Heart right ventricle (tissue), 16 donors: ENCODE measurements around the gene LENG9. TPM values are rescaled to one million over a fixed set of nuclear protein-coding genes. Genes with fewer than 3 reads are reported as not detected.

Source experiments
- ATAC-seq, 8 donors: fragments of 200-7000 bp; cut with Tn5 transposase; one replicate each; pipeline ENCODE4 v1.9.1; 2020; ENCODE audit warnings: mild to moderate bottlenecking in 8 of 8, moderate library complexity in 8 of 8, moderate number of reproducible peaks in 1 of 8
- DNase-seq, 2 donors: peaks; one replicate each; pipeline ENCODE4 v3.0.0-alpha.2; 2020
- H3K27ac ChIP-seq, 10 donors: fragments of 200-600 bp; sonication (generic) in 2 of 10; one replicate each; pipeline versions ENCODE4 v1.5.0 to v1.8.0; 2020 to 2022; ENCODE audit warnings: mild to moderate bottlenecking in 3 of 10
- H3K27me3 ChIP-seq, 7 donors: fragments of 200-600 bp; one replicate each; pipeline ENCODE4 v1.8.0; 2021 to 2022; ENCODE audit warnings: mild to moderate bottlenecking in 2 of 7
- H3K36me3 ChIP-seq, 9 donors: fragments of 200-600 bp; sonication (generic) in 1 of 9; one replicate each; pipeline versions ENCODE4 v1.5.0 to v1.8.0; 2020 to 2022; ENCODE audit warnings: mild to moderate bottlenecking in 2 of 9
- H3K4me1 ChIP-seq, 9 donors: fragments of 200-600 bp; sonication (generic) in 1 of 9; one replicate each; pipeline versions ENCODE4 v1.5.0 to v1.8.0; 2020 to 2022; ENCODE audit warnings: mild to moderate bottlenecking in 4 of 9
- H3K4me3 ChIP-seq, 10 donors: fragments of 200-600 bp; sonication (generic) in 2 of 10; one replicate each; pipeline versions ENCODE4 v1.5.0 to v1.8.0; 2020 to 2022; ENCODE audit warnings: mild to moderate bottlenecking in 7 of 10, moderate library complexity in 2 of 10
- H3K9me3 ChIP-seq, 11 donors: fragments of 200-600 bp in 10 of 11; sonication (generic) in 2 of 11; one replicate each; pipeline versions ENCODE4 v1.5.0 to v1.8.0; 2013 to 2022; ENCODE audit warnings: mild to moderate bottlenecking in 2 of 11, control low read depth in 1 of 11, moderate library complexity in 1 of 11
- CTCF ChIP-seq, 9 donors: fragments of 200-600 bp; sonication (generic) in 2 of 9; IDR thresholded peaks; one replicate each; pipeline versions ENCODE4 v1.5.0 to v1.8.0; 2021 to 2022; ENCODE audit warnings: antibody characterized with exemption in 9 of 9, mild to moderate bottlenecking in 5 of 9, moderate library complexity in 1 of 9
- WGBS, 2 donors: extraction: QIAGEN DNeasy Blood & Tissue Kit; methylation state at CpG; one replicate each; pipeline ENCODE4 v1.1.7; 2013; ENCODE audit warnings: inconsistent platforms in 1 of 2; 5-methylcytosine and 5-hydroxymethylcytosine counted together
- intact Hi-C, 10 donors: fragments of 100-400 bp; cut with DNase I; formaldehyde crosslinking; loops; one replicate each; pipeline versions ENCODE4 v1.11.1 to v1.14.2; 2022
- polyA plus RNA-seq, 2 donors: library from polyadenylated mRNA; stranded (reverse); fragments of 200-250 nt; gene quantifications; one replicate each; pipeline ENCODE4 v1.2.3, GENCODE V29; 2013
- total RNA-seq, 10 donors: library from RNA; stranded (reverse); fragmentation: NEBNext Ultra II Directional in 3 of 10; extraction: Animal tissue kit (Norgen Biotek cat#: 25700) in 3 of 10; gene quantifications; one replicate each; pipeline versions ENCODE4 v1.2.1 to v1.2.4, GENCODE V29; 2021 to 2023
- donor health status: Arrhythmogenic right ventricular cardiomyopathy.
- donor health status: ischemic (EF 13 %, LVEDD 7.1; RV severe dilation, severe dysfunction).
- donor health status: healthy with polysubstance abuse.
- donor health status: DM: no; HTN: yes; CAD: no.
- donor health status: DM: no; HTN: no; CAD: no.
- donor health status: ischemic (EF 25% LVEDD 6.9; RV normal size, moderate dysfunction).
- donor health status: ischemic (EF 25% LVEDD 5.7; RV mildly dilated, moderate dysfunction).
- donor health status: healthy.
- donor health status: DM: yes; HTN: yes; CAD: no.
- donor health status: Ischemic cardiomyopathy.
- donor health status: ischemic (EF 35%, LVEDD 5.7; RV mildly dilated, moderate dysfunction).
- donor health status: nonischemic (EF 11% LVEDD 7.7; RV severe dilation, severe dysfunction).
- donor health status: DM: yes; HTN: yes; CAD: no.
- donor health status: PGD.
- donor health status: ischemic (EF 29% LVEDD 5.4; RV normal size, mild dysfunction).
- donor health status: nonischemic (EF 23%, LVEDD 6.1; RV moderate dilation, normal function).

The LENG9 gene
- total and polyA plus RNA-seq, 12 donors, result 1.0 to 4.2 (median 1.6) TPM

- Histone ChIP-seq H3K27ac (peak overlapping the region; percentile 13 to 85 (median 50)), H3K4me1 (peaks cover 4 to 46% (median 17%) of the 10 kb centered on the region in 9 donors), H3K9me3 (no peaks in the 10 kb centered on the region), H3K36me3 (no peaks in the 10 kb centered on the region), H3K4me3 (peak overlapping the region in 6 of 10 donors; percentile 9 to 48 (median 36)), H3K27me3 (peaks cover 15 to 88% (median 81%) of the 10 kb centered on the region in 7 donors)
- 6% methylated on average over 33 to 37 of the region's 37 CpGs for WGBS, 2 donors
- DNase-seq, result peak; percentile 45 to 76
- no peak for TF ChIP-seq CTCF (IDR thresholded peaks at IDR 0.05)
- intact Hi-C loops, result no loop called here
- ATAC-seq, result peak; percentile 56 to 87 (median 72)
Measured at GRCh38 chr19:54420383-54421168, 43.0 kb downstream of the LENG9 start.

- ATAC-seq (no peak), DNase-seq (no peak)
- 10 to 19% methylated on average over 10 of the region's 10 CpGs for WGBS, 2 donors
- intact Hi-C loops, result no loop called here
- Histone ChIP-seq H3K9me3 (no peaks in the 10 kb centered on the region), H3K4me3 (peak overlapping the region in 4 of 10 donors; percentile 34 to 48 (median 40)), H3K36me3 (no peaks in the 10 kb centered on the region), H3K27ac (peak overlapping the region in 8 of 10 donors; percentile 29 to 85 (median 60)), H3K27me3 (peaks cover 16 to 89% (median 81%) of the 10 kb centered on the region in 7 donors), H3K4me1 (peaks cover 4 to 46% (median 17%) of the 10 kb centered on the region in 9 donors)
- no peak for TF ChIP-seq CTCF (IDR thresholded peaks at IDR 0.05)
Measured at GRCh38 chr19:54420068-54420382, 43.6 kb downstream of the LENG9 start.

GRCh38 chr19:54418930-54419800, 44.4 kb downstream of the LENG9 start:
- H3K36me3 ChIP-seq, result no peaks in the 10 kb centered on the region
- intact Hi-C loops, result no loop called here
- H3K4me3 ChIP-seq, result no peak overlapping the region
- H3K27ac ChIP-seq, result peak overlapping the region in 7 of 10 donors; percentile 8 to 85 (median 44)
- H3K9me3 ChIP-seq, result no peaks in the 10 kb centered on the region
- peaks cover 4 to 46% (median 17%) of the 10 kb centered on the region in 9 donors for H3K4me1 ChIP-seq
- no peak for ATAC-seq
- WGBS, 2 donors, result 76 to 79% methylated on average over 26 of the region's 26 CpGs
- no peak for DNase-seq
- TF ChIP-seq CTCF (IDR thresholded peaks at IDR 0.05), result no peak
- peaks cover 22 to 95% (median 83%) of the 10 kb centered on the region in 7 donors for H3K27me3 ChIP-seq
